ENCODE results near the gene LDLRAD3. TPM values are rescaled to one million over a fixed set of nuclear protein-coding genes. Genes with fewer than 3 reads are reported as not detected.

LDLRAD3 gene
- total and polyA plus RNA-seq, 9 donors: 14.5 to 32.4 (median 17.2) TPM

DNA sequence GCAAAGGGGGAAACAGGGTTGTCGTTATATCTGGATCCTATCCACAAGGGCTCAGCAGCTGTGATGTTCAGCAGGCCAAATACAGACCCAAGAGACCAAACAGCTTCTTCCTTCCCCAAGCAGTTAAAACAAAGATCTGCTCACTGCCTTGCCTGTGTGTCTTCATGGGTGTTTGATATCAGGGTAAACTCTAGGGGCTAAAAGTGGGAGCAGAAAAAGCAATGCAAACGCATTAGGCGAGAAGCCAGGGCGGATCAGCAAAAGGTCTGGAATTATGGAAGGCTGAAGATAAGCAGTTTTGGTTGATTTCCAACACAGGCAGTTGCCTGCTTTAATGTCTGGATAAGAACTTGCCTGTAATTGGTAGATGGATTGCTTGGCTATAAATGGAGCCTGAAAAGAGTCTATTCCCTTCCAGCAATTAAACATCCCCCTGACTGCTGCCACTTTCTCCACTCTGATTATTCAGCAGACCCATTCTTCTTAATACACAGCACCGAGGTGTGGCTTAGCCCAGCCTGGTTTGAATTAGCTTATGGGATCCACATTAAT lies 219.1 kb downstream of the LDLRAD3 start:
- intact Hi-C loops (cut with DNase I): no loop called here
- H3K27ac ChIP-seq: no peak overlapping the region
- peaks cover 12% of the 10 kb centered on the region for H3K4me1 ChIP-seq (ENCODE audit: insufficient read depth)
- TF ChIP-seq EP300 (IDR thresholded peaks at IDR 0.05) (no peak), POLR2A (IDR thresholded peaks at IDR 0.05) (no peak)
- TF ChIP-seq, protein P1, sequence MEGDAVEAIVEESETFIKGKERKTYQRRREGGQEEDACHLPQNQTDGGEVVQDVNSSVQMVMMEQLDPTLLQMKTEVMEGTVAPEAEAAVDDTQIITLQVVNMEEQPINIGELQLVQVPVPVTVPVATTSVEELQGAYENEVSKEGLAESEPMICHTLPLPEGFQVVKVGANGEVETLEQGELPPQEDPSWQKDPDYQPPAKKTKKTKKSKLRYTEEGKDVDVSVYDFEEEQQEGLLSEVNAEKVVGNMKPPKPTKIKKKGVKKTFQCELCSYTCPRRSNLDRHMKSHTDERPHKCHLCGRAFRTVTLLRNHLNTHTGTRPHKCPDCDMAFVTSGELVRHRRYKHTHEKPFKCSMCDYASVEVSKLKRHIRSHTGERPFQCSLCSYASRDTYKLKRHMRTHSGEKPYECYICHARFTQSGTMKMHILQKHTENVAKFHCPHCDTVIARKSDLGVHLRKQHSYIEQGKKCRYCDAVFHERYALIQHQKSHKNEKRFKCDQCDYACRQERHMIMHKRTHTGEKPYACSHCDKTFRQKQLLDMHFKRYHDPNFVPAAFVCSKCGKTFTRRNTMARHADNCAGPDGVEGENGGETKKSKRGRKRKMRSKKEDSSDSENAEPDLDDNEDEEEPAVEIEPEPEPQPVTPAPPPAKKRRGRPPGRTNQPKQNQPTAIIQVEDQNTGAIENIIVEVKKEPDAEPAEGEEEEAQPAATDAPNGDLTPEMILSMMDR (IDR thresholded peaks at IDR 0.05): no peak
- H3K9me3 ChIP-seq: no peaks in the 10 kb centered on the region
- WGBS, 3 donors: 25 to 28% (median 27%) methylated on average over 5 of the region's 5 CpGs
- DNase-seq: peak in 1 of 5 donors; percentile 40
- H3K4me3 ChIP-seq: no peak overlapping the region
- no peaks in the 10 kb centered on the region for H3K36me3 ChIP-seq
- no peaks in the 10 kb centered on the region for H3K27me3 ChIP-seq

DNA sequence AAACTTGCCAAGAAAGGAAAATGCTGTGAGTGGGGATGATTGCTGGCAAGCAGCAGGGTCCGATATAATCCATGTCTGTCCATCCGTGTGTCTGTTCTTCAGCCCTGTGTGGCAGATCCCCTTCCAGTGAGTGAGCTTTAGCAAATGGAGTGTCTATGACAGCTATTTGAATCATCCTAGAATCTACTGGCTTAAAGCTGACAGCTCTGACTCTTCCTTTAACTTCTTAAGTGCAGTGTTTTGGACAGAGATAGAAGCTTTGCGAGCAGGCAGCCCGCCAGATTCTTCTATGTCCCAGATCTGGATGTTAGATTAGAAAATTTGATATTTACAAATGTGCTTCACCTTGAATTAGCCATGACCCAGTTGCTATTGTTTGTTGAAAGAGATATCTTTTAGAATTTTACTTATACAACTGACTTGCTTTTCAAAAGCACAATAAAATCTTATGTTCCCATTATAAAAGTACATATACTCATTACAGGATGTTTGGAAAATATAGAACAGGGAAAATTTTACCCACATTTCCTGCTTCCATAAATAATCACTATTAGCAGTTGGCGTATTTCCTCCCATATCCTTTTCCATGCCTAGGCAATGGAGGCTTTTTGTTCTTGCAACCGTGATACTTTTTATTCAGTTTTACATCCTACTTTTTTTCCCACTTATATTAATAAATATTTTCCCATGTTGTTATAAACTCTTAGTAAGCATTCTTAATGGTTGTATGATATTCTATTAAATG lies 220.8 kb downstream of the LDLRAD3 start:
- TF ChIP-seq POLR2A (IDR thresholded peaks at IDR 0.05) (no peak), EP300 (IDR thresholded peaks at IDR 0.05) (no peak)
- TF ChIP-seq, protein P1 (IDR thresholded peaks at IDR 0.05): no peak
- whole genome bisulfite sequencing, 3 donors: 85 to 92% (median 88%) methylated on average over 6 of the region's 6 CpGs
- no peak overlapping the region for H3K27ac ChIP-seq
- DNase-seq: no peak
- H3K9me3 ChIP-seq: no peaks in the 10 kb centered on the region
- H3K36me3 ChIP-seq: no peaks in the 10 kb centered on the region
- intact Hi-C loops (cut with DNase I): no loop called here
- no peak overlapping the region for H3K4me3 ChIP-seq
- H3K4me1 ChIP-seq (ENCODE audit: insufficient read depth): peaks cover 11% of the 10 kb centered on the region
- no peaks in the 10 kb centered on the region for H3K27me3 ChIP-seq

DNA sequence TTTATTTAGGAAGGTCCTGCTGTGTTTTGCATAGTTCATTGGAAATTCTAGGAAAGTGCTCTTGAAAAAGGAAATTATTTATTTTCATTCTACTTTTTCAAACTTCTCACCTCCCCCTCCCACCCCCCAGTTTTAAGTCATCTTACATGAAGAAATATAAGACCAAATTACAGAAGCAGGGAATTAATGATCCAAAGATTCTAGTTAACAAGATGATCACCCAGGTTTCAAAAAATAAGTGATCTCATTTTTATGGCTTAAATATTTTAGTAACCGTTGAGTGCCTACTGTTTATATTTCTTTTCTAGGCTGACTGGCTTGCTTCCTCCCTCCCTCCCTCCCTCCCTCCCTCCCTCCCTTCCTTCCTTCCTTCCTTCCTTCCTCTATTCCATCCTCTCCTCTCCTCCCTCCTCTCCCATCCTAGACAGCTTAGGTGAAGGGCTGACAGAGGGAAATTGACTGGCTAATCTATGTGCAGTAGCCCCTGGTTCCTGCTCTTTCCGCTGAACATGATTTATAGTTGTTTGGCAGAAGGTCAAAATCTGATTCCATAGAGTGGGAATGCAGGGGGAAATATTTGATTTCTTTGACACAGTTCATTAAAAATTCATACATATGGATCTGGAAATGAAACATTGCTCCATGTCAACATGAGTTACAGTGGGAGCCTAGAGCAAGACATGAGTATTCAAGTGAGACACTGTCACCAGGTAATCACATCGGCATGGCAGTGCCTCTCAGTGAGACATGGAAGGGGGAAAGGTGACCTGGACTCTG lies 221.9 kb downstream of the LDLRAD3 start:
- WGBS, 3 donors: 76 to 83% (median 79%) methylated on average over 3 of the region's 3 CpGs
- Histone ChIP-seq H3K4me3 (no peak overlapping the region), H3K9me3 (no peaks in the 10 kb centered on the region), H3K27ac (no peak overlapping the region), H3K27me3 (no peaks in the 10 kb centered on the region), H3K36me3 (no peaks in the 10 kb centered on the region), H3K4me1 (ENCODE audit: insufficient read depth) (peaks cover 4% of the 10 kb centered on the region)
- TF ChIP-seq, protein P1 (IDR thresholded peaks at IDR 0.05): no peak
- no peak for TF ChIP-seq POLR2A (IDR thresholded peaks at IDR 0.05)
- no peak for TF ChIP-seq EP300 (IDR thresholded peaks at IDR 0.05)
- DNase-seq: no peak
- intact Hi-C loops (cut with DNase I): no loop called here

DNA sequence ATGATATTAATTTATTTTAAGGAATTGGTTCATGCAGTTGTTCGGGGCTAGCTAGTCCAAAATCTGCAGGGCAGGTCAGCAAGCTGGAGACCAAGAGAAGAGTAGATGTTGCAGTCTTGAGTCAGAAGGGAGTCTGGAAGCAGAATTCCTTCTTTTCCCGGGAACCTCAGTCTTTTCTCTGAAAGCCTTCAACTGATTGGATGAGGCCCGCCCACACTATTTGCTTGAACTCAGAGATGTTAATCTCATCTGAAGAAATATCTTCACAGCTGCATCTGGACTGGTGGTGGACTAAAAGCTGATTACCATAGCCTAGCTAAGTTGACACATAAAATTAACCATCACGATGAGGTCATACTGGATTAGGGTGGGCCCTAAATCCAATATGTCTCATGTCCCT lies 223.2 kb downstream of the LDLRAD3 start:
- peaks cover 4% of the 10 kb centered on the region for H3K4me1 ChIP-seq (ENCODE audit: insufficient read depth)
- H3K9me3 ChIP-seq: no peaks in the 10 kb centered on the region
- WGBS, 3 donors: 94 to 99% (median 96%) methylated on average over 4 of the region's 4 CpGs
- no peak overlapping the region for H3K27ac ChIP-seq
- DNase-seq: no peak
- TF ChIP-seq POLR2A (IDR thresholded peaks at IDR 0.05): no peak
- TF ChIP-seq, protein P1 (IDR thresholded peaks at IDR 0.05): no peak
- no peak for TF ChIP-seq EP300 (IDR thresholded peaks at IDR 0.05)
- H3K4me3 ChIP-seq: no peak overlapping the region
- no peaks in the 10 kb centered on the region for H3K36me3 ChIP-seq
- H3K27me3 ChIP-seq: no peaks in the 10 kb centered on the region
- intact Hi-C loops (cut with DNase I): no loop called here

All from ovary (tissue), 9 donors.